ENCODE results near the gene SELENOI. TPM values are rescaled to one million over a fixed set of nuclear protein-coding genes. Genes with fewer than 3 reads are reported as not detected.
"Not testable (repeated sequence)": the region's sequence is repeated elsewhere in the genome, so short reads cannot be mapped to it uniquely, and the experiment has no call there.

The SELENOI gene
- total RNA-seq, 1 donor from 2014 or later = 30.9 TPM

- no peak for DNase-seq (ENCODE audit: low spot score)
These were observed 18.4 kb upstream of the SELENOI start for GRCh38 chr2:26327291-26328272.

- not testable (repeated sequence) for DNase-seq (ENCODE audit: low spot score)
These were observed 16.9 kb upstream of the SELENOI start for GRCh38 chr2:26329083-26329482.

- peak; percentile 89 for DNase-seq (ENCODE audit: low spot score)
These were observed 15.8 kb upstream of the SELENOI start for GRCh38 chr2:26330114-26330549.

GRCh38 chr2:26330604-26331003 is 15.3 kb upstream of the SELENOI start:
- no peak for DNase-seq (ENCODE audit: low spot score)

GRCh38 chr2:26331321-26331720 is 14.6 kb upstream of the SELENOI start:
- DNase-seq (ENCODE audit: low spot score) = not testable (repeated sequence)

GRCh38 chr2:26333293-26333692 is 12.7 kb upstream of the SELENOI start:
- DNase-seq (ENCODE audit: low spot score) = no peak

- DNase-seq (ENCODE audit: low spot score) = no peak
These were observed 10.7 kb upstream of the SELENOI start for GRCh38 chr2:26335231-26335630.

GRCh38 chr2:26336719-26337118 is 9.2 kb upstream of the SELENOI start:
- DNase-seq (ENCODE audit: low spot score) = no peak

GRCh38 chr2:26337298-26337697 is 8.6 kb upstream of the SELENOI start:
- no peak for DNase-seq (ENCODE audit: low spot score)

GRCh38 chr2:26340831-26341230 is 5.1 kb upstream of the SELENOI start:
- no peak for DNase-seq (ENCODE audit: low spot score)

- peak; percentile 17 for DNase-seq (ENCODE audit: low spot score)
These were observed 1.2 kb upstream of the SELENOI start for GRCh38 chr2:26344581-26345282.

- no peak for DNase-seq (ENCODE audit: low spot score)
These were observed 729 bp upstream of the SELENOI start for GRCh38 chr2:26345283-26345544.

- peak; percentile 59 for DNase-seq (ENCODE audit: low spot score)
These were observed 611 bp downstream of the SELENOI start, which contains the start of gene ADGRF3 for GRCh38 chr2:26346454-26347053. ADGRF3 (minus strand) TSS chr2:26346789; CDS start chr2:26346234, 555 bp downstream.

GRCh38 chr2:26347286-26347865 is 1.4 kb downstream of the SELENOI start:
- DNase-seq (ENCODE audit: low spot score) = no peak

GRCh38 chr2:26349690-26350089 is 3.7 kb downstream of the SELENOI start:
- no peak for DNase-seq (ENCODE audit: low spot score)

- DNase-seq (ENCODE audit: low spot score) = no peak
These were observed 5.6 kb downstream of the SELENOI start for GRCh38 chr2:26351375-26352090.

GRCh38 chr2:26352892-26353291 is 6.9 kb downstream of the SELENOI start:
- no peak for DNase-seq (ENCODE audit: low spot score)

GRCh38 chr2:26354469-26354868 is 8.5 kb downstream of the SELENOI start:
- DNase-seq (ENCODE audit: low spot score) = not testable (repeated sequence)

- DNase-seq (ENCODE audit: low spot score) = no peak
These were observed 9.4 kb downstream of the SELENOI start for GRCh38 chr2:26355038-26355995.

- DNase-seq (ENCODE audit: low spot score) = no peak
These were observed 10.2 kb downstream of the SELENOI start for GRCh38 chr2:26356111-26356510.

All from mucosa of gallbladder (tissue), 1 donor.